ENCODE results near the gene CD5L. TPM values are rescaled to one million over a fixed set of nuclear protein-coding genes. Genes with fewer than 3 reads are reported as not detected.

CD5L gene
- not detected in 2 replicates for total RNA-seq

GRCh38 chr1:157841708-157842107, at the start of gene CD5L:
TSS of gene CD5L (minus strand) at chr1:157841808. CDS start at chr1:157841701, 107 bp downstream.

GRCh38 chr1:157819896-157820295, 21.7 kb downstream of the CD5L start, which contains the start of gene FCRL1:
TSS of gene FCRL1 (minus strand) at chr1:157820120. CDS start at chr1:157820037, 83 bp downstream.

Other genes starting within 250 kb of the CD5L start
- gene FCRL4, start 243.7 kb downstream of the CD5L start, total RNA-seq, result not detected in 2 replicates
- not detected in 2 replicates for gene FCRL3, start 141.0 kb downstream of the CD5L start, total RNA-seq
- not detected in 2 replicates for gene FCRL2, start 64.7 kb downstream of the CD5L start, total RNA-seq
- not detected in 2 replicates for gene FCRL1, start 21.7 kb downstream of the CD5L start, total RNA-seq
- 44.4 and 85.4 TPM in 2 replicates for gene KIRREL1, start 151.8 kb upstream of the CD5L start, total RNA-seq